CD4-positive, alpha-beta T cell treated with Interleukin-17A for 4 hours (primary cell): ENCODE measurements around the gene GUCY2C.

ENCODE experiments used
- DNase-seq: peaks from one replicate; pipeline ENCODE4 v3.0.0-alpha.2; 2020; ENCODE audit warnings: mixed read lengths

The GUCY2C gene

DNA sequence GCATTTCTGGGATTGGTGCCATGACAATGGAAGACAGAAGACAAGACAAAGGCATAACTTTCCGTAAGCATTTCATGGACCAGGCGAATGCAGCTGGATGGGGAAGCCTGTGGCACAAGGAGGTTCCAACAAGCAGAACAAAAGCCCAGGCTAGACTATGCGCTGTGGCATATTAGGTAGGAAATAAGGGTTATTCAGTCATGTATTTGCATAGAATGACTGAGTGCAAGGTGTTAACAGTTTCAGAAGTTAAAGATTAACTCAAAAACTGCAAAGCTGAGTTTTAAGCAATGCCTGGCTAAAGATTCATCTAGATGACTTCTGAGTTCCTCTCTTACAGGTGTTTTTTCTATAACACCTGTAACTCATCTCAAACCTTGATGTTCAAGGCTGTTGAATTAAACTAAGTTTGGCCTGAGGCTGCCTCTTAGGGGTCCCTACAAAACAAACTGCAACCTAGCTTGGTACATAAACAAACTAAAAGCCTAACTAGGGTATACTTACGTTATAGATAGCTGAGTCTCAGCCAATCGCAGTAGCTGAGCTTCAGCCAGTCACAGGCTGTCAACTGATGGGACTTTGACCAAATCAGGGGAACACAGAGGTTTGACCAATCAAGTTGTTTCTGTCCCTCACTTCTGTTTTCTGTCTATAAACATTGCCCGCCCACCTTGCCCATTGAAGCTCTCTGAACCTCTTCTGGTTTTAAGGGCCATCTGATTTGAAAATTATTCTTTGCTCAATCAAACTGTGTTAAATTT lies 76.5 kb downstream of the GUCY2C start:
- no peak for DNase-seq

DNA sequence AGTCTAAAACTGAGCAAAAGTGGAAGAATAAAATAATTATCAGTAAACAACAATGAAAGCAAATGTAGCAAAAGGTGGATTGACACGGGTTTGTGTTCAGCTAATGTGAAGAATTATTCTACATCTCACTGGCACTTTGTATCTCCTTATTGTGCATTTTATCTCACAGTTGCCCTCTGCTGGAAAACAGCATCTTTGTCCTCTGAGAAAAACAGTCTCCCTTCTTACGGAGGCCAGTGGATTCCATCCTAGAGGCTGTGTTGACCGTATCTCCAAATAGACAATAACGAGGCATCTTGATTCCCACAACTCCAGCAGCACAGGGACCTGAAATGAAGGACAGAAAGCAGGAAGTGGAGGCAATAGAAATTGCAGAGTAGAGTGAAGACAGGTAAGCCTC lies 77.4 kb downstream of the GUCY2C start:
- DNase-seq, result no peak

DNA sequence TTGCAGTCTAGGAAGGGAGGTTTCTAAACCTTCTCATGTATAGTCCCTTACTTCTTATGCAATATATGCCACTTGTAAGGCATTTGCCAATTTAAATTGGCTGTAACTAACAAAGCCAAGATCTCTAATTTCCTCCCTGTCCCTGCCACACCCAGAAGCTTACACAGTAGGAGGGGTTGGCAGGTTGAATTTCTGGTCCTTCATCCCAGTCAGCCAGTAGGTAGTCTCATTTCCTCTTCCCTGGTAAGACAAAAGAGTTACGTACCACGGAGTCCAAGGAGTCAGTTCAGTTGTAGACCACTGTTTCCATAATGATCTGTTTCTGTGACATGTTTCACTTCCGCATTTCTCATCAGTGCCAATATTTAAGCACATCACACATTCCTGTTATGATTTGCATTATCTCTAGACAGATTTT lies 81.7 kb downstream of the GUCY2C start:
- no peak for DNase-seq

DNA sequence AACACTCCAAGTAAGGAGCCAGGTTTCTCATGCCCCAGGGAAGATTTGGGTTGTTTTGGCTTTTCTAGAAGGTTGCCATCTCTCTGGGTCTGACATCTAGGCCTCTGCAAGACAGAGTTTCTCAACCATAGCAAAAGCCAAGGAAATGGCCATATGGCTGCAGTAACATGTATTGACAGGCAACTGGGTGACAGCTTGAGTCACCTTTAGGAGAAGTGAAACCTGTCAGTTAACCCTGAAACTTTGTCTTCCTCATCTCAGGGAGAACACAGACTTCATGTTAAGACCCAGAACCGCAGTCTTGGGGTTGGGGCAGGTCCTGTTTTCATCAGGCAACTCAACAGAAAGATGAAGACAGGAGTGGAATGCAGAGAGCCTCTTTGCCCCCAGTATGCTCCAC lies 82.7 kb downstream of the GUCY2C start:
- DNase-seq, result no peak

DNA sequence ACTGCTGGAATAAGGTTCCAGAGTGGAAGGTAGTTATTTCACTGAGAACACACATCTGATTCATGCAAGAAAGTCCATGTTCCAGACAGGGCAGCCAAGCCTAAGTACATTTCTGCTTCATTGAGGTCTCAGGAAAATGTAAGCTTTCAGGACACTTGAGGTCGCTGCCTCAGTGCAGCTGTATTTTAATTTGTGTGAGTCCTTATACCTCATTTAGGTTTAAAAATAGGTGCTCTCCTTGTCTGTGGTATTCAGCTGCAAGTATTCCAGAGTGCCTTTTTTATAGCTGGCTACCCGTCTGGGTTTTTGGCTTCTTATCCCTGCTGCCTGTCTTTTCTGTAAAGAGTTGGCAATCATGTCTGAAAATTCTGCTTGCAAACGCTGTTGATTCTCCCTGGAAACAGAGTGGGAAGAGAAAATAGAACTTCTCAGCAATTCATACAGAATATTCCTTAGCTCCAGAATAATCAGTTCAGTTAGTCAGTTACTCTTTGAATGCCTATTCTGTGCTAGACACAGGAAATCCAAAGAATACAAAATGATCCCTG lies 83.4 kb downstream of the GUCY2C start:
- DNase-seq, result no peak

DNA sequence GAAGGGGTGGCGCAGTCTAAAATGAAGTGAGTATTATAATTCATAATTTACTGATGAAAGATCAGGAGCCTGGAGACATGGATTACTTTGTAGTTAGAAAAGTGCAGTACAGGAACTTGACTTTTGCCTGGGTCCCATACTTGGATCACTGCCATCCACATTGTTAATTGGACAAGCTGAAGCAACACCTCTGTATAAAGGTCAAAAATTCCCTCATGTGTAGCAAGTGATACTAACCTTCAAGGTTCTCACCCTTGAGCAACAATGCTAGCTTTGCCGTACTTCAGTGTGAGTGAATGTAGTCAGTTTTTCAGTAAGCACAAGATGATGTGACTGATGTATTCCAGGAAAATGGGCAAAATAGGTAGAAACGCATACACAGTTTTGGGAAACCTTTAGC lies 84.1 kb downstream of the GUCY2C start:
- DNase-seq, result no peak

DNA sequence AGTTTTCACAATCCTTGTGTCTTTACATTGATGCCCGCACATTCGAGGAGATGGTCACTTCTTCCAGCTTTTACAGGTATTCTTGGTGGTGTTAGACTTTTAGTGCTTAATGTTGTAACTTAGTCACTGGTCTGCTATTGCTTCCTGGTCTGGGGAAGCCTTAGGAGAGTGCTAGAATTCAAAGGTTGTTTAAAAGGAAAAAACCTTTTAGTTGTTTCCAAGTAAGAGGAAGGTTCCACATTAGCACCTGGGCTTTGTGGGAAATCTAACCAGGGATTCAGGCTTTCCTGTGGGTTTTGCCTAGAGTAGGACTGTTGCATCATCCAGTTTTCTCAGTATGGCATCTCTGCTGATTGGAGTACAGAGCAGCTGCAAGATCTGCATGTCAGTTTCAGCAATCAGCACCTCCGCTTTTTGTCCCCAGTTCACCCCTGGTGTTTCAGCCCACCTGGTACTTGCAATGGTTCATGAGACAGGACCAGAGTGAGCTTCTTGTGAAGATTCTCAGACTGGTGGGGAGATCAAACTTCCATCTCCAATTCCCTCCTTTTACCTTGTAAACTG lies 84.7 kb downstream of the GUCY2C start:
- DNase-seq, result no peak

DNA sequence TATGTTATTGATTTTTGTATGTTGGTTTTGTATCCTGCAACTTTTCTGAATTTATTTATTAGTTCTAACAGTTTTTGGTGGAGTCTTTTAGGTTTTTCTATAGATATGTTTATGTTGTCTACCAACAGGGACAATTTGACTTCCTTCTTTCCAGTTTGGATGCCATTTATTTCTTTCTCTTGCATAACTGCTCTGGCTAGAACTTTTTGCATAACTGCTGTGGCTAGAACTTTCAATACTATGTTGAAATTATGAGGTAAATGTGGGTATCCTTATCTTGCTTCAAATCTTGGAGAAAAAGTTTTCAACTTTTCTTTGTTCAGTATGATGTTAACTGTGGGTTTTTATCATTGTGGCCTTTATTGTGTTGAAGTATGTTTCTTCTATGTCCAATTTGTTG lies 88.8 kb downstream of the GUCY2C start:
- DNase-seq, result no peak

DNA sequence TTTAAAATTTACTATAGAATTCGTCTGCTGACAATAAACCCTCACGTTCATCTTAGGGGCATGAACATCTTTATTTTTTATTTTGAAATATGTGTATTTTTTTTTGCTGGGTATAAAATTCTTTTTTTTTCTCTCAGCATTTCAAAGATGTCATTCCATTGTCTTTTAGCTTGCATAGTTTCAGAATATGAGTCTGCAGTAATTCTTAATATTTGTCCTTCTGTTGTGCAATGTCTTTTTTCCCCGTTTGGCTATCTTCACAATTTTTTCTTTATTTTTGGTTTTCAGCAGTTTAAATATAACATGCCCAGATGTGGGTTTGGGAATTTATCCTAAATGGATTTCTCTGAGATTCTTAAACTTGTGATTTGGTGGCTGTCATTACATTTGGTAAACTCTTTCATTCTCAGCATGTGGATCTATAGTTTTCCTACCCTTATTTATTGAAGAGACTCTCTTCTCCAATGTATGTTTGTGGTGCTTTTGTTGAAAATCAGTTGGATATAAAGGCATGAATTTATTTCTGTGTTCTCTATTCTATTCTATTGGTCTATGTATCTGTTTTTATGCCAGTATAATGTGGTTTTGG lies 90.9 kb downstream of the GUCY2C start:
- no peak for DNase-seq

DNA sequence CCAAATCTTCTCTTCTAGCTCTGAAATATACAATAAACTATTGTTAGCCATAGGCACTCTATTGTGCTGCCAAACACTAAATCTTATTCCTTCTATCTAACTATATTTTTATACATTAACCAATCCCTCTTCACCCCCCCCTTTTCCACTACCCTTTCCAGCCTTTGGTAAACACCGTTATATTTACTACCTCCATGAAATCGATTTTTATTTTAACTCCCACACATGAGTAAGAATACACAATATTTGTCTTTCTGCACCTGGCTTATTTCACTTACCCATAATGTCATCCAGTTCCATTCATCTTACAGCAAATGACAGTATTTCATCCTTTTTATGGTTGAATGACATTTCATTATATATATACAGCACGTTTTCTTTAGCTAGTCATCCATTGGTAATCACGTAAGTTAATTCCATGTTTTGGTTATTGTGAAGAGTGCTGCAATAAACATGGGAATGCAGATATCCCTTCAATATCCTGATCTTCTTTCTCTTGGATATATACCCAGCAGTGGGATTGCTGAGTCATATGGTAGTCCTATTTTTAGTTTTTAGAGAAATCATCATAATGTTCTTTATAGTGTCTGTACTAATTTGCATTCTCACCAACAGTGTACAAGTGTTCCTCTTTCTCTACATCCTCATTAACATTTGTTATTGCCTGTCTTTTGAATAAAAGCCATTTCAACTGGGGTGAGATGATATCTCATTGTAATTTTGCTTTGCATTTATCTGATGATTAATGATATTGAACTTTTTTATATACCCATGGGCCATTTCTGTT lies 94.5 kb downstream of the GUCY2C start:
- DNase-seq, result no peak

DNA sequence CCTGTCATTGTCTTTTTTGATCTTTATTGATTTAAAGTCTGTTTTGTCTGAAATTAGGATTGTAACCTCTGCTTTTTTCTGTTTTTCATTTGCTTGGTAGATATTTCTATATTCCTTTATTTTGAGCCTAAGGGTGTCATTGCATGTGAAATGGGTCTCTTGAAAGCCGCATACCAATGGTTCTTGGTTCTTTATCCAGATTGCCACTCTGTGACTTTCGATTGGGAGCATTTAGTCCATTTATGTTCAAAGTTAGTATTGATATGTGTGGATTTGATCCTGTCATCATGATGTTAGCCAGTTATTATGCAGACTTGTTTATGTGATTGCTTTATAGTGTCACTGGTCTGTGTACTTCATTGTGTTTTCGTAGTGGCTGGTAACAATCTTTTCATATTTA lies 98.9 kb downstream of the GUCY2C start:
- no peak for DNase-seq

DNA sequence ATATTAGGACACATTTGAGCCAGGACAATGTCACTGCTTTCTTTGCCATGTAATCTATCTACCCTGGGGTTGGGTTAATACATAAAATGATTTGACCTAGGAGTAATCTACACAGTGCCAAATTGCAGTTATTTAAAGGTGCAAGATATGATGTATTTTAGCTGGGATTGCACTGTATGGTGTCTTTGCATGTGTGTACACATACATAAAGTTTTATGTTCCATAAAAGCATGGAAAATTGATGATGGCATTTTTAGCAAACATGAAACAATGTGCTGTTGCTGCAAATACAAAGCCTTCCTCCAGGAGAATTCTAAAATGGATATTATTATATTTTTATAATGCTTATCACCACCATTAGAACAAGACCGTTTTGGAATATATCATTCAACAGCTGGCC lies 104.7 kb downstream of the GUCY2C start:
- DNase-seq, result no peak

DNA sequence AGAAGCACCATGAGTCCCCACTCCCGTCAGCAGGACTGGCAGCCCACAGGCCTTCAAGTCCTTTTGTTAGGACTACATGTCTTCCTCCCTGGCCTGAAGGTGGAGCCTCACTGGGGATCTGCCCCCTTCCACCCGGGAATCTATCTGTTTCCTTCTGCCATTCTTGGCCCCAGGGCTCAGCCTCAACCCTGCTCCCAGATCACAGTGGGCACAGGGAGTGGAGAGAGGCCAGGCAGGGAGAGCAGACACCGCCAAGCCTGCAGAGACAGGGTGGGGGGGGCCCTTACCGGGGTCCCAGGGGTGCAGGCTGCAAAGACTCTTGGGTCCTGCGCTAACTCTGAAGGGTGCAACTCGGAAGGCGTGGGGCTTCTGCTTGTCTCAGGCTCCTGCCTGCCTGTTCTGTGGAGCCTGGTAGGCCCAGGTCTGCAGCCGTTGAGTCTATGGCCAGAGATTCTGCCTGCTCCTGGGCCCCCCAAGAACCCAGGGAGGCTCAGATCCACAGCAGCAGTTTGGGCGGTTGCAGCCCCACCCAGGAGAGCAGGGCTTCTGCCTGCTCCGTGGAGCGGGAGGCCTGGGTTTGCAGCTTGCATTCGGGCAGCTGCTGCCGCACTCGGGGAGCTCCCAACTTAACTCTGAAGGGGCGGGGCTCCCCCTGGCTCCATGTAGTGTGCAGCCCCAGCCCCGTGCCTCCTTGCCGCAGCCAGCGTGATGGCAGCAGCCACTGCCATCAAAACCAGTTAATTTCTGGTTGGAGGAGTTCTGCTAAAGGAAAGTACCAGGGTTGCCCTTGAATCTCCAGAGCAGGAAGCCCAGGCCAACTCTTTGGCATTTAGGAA lies 107.0 kb downstream of the GUCY2C start:
- no peak for DNase-seq

DNA sequence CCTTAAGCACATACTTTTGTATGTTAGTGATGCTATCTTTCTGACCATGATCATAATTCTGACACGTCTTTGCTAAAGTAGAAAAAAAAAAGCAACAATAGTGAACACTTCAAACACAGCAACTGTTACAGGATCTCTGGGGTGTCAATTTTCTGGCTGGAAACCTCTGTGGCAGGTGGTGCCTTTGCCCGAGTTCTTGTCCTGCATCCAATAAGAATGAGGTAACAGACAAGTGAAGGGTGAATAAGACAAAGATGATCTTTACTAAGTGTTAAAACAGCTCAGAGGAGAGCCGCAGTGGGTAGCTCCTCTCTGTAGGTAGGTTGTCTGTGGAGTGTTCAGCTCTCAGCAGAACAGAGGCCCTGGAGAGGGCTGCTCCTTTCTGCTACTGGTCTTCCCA lies 107.8 kb downstream of the GUCY2C start:
- no peak for DNase-seq

DNA sequence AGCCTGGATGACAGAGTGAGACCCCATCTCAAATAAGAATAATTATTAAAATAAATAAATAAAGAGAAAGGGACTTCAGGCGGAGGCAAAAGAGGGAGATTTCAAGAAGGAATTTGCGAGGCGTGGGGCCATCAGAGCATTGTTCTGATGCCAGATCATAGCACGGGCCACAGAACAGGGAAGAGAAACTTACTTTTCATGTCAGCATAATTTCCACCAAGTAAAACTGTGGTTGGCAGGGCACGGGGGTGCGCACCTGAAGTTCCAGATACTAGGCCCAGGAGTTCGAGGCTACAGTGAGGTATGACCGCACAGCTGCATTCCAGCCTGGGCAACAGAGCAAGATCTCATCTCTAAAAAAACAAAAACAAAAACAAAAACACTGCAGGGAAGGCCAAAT lies 117.8 kb downstream of the GUCY2C start:
- DNase-seq, result no peak

DNA sequence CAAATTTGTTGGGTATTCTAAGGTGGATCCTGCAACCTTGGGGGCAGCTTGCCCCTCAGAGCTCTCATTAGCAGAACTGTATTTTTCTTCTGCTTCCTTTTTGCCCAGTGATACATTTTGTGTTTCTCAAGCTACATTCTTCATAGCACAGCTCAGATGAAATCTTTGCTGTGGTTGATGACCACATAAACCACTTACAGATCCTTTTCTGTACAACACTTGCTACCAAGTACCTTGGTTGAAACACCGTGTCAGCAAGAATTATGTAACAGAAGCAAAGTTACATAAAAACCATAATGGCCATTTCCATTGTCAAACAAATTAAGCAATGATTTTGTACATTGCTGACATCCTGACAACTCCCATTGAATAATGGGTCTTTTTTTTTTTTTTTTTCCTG lies 119.1 kb downstream of the GUCY2C start:
- no peak for DNase-seq

DNA sequence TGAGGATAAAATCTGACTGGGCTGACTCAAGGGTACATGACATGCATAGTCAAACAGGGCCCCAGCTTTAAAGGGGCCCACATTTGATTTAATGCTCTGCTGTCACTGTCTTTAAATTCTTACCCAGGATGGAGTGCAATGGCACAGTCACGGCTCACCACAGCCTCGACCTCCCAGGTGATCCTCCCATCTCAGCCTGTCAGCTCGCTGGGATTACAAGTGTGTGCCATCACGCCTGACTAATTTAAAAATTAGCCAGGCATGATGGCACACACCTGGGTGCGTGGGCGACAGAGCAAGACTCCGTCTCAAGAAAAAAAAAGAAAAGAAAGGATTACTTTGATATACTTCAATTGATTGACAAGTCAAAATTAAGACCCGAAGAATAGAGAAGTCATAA lies 119.5 kb downstream of the GUCY2C start:
- DNase-seq, result no peak

DNA sequence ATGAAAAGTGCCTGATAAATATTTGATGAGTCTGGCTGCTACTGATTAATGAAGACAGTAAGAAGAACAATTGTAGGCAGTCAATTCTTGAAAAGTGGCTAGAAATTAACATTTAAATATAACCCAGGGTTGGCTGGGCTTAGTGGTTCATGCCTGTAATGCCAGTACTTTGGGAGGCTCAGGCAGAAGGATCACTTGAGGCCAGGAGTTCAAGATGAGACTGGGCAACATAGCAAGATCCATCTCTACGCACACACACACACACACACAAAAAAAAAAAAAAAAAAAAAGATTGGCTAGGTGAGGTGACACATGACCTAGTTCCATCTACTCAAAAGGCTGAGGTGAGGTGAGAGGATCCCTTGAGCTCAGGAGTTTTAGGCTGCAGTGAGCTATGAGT lies 120.8 kb downstream of the GUCY2C start:
- no peak for DNase-seq

DNA sequence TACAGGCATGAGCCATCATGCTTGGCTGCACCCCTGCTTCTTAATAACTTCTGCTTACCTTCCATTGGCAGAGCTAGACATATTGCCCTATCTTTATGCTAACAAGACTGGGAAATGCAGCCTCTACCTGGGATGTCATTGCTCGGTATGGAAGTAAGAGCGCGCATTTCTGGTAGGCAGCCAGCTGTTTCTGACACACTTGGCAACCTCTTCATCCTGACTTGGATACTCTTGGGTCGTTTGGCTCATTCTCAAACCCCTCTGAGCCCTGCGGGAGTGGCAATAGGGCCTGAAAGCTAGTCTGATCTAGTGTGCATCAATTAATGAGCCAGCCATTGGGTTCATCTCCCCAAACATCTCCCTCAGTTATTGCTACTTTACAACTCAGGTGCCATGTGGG lies 123.3 kb downstream of the GUCY2C start:
- DNase-seq, result no peak

DNA sequence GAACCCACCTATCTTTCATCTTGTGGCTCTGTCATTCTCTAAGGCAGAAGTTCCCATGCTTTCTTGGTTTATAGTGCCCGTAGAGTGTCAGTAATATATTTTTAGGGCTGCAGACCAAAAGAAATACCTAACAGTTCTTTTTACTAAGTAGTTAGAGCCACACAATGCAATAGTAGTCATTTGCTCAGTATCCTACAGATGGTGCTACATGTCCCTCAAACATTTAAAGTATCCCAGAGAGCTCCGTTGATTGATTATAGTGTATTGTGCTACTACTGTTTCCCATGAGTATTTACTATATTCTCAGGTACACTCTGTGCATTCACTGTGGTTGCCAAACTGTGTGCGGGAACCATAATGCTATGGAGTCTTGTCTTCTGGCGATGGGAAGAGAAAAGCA lies 124.0 kb downstream of the GUCY2C start:
- no peak for DNase-seq

DNA sequence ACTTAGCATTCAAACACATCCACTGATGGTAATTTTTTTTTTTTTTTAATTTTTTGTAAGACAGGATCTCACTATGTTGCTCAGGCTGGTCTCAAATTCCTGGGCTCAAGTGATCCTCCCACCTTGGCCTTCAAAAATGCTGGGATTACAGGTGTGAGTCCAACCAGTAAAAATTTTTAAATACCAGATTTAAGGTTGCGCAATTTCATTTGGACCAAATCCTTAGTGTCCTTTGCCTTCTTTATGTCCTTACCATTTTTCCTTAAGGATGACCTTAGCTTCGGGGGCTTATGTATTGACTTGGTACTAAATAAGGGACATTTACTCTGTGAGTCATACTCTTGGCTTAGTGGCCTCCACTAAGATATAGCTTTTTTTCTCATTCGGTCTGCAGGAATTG lies 124.6 kb downstream of the GUCY2C start:
- DNase-seq, result no peak

DNA sequence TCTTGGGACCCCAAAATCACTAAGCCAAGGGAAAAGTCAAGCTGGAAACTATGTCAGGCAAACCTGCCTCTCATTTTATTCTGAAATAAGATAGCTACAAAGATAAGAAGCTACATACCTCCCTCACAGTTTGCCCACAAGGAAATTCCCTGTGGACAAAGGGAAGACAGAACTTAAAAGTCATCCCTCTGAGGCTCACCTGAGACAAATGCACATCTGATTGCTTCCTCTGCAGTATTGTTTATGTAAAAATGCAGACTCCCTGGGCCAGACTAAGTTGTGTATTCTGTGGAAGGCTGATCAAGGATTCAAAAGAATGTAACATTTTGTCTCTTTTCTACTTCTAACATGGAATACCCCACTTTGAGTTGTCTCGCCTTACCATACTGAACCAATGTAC lies 126.2 kb downstream of the GUCY2C start:
- DNase-seq, result no peak
